Inflammatory macrophage treated with lipopolysaccharide for 1 hour (primary cell): ENCODE measurements around the gene WIZ.
"Not testable (repeated sequence)": the region's sequence is repeated elsewhere in the genome, so short reads cannot be mapped to it uniquely, and the experiment has no call there.

Source experiments
- DNase-seq, 2 donors: peaks; one replicate each; pipeline ENCODE4 v3.0.0-alpha.2; 2020 to 2022

The WIZ gene

DNA sequence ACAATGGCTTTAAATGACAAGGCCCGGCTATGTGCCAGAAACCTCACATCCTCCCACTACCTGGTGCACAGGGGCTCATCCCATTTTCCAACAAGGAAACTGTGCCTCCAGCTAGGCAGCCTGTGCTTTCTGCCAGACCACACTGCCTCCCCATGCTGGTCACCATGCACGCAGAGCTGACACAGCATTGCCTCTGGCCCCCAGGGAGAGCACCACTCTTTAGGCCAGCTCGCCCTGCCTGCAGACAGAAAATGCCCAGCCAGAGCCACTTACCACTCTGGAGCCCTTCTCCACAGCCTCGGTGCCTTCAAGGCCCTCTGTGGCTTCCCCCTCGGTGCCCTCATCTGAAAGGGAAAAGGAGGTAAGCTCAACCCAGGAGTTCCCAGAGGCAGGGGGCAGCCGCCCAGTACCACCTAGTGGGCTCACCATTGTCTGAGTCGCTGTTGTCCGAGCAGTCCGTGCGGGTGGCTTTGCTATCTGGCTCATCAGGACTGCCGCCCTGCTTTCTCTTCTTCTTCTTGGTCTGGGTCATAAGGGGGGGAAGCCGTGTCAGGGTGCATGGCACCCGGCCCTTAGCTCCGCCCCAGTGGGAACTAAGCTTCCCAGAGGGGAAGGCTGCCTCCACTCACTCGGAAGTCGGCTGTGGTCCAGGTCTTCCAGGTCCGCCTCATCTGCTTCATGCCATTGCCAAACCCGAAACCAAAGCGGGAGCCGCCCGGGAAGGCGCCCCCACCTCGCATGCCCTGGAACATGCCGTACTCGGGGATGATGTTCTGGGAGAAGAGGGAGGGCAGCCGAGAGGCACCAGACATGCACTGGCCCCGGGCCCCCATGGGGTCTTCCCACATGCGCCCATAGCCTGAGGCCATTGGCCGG, 49.0 kb downstream of the WIZ start:
- no peak for DNase-seq

DNA sequence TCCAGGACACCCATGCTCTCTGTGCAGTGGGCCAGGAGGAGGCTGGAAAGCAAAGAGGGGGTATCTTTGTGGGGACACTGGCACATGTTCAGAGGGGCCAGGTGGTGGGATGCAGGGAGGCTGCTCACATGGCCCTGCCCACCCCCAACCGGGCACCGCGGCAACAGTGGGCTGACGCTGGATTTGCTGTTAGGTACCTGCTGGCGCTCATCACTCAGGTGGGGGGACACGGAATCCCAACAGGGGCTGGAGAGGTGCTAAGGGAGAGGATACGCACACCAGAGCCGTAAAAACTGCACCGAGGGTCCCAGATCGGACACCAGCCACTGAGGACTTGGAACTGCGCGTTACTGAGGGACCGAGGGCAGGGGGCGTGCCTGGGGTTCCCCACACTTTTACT, 50.1 kb downstream of the WIZ start:
- DNase-seq, result no peak

DNA sequence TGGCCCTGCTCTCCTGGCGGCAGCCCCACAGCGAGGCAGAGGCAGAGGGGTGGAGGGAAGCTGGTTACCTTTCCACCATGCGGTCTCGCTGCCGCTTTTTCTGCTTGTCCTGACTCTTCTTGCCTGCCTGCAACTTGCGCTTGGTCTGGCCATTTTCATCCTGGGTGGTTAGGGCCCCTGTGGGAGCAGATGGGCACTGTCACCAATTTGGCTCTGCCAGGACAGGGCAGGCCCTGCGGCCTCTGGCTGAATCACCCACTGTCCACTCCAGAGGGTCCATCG, 50.6 kb downstream of the WIZ start:
- DNase-seq, result no peak

DNA sequence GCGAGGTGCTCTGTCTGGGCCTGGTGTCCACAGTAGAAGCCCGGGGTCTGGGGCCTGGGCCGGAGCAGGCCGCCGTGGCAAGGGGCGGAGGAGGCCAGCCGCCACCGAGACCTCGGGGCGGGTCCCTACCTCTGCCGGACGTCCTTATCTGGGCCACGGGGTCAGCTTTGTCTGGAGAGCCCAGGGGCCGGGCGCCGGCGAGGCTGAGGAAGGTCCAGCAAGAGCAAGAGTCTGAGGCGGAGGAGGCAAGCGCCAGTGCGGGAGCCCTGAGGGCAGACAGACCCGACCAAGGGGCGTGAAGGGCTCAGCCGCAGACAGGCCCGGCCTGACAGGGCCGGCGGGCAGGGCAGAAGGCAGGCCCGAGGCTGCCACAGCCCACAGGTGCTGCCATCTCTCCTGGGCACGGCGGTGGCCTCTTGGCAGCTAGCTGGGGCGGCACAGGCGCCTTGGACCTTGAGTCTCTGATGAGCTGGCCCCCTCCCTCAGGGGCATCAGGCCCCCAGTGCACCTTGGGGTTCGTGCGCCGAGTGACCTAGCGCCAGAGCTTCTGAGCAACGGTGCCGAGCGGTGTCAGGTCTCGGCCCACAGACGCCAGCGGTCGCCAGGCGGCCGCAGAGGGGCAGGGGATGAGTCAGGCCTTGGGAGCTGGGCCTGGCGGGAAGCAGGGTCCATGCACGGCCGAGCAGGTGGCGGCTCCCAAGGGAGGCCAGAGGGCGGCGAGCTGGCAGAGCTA, 51.1 kb downstream of the WIZ start:
- DNase-seq, result no peak

DNA sequence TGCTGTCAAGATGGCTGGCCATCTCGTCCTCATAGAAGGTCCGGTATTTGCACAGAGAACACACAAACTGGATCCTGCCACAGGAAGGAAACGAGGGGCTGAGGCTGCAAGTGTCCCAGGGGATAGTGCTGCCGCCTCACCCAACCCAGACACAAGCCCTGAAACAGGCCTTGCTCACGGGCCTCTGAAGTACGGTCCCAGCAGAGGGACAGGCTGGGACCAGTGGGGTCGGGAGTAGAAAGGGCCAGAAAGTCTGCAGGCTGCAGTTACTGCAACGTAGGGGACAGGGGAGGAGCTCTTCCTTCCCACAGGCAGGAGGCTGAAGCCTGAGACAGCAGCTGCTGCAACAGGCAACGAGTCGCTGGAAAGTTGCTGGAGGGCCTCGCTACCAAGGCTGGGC, 52.0 kb downstream of the WIZ start:
- no peak for DNase-seq

DNA sequence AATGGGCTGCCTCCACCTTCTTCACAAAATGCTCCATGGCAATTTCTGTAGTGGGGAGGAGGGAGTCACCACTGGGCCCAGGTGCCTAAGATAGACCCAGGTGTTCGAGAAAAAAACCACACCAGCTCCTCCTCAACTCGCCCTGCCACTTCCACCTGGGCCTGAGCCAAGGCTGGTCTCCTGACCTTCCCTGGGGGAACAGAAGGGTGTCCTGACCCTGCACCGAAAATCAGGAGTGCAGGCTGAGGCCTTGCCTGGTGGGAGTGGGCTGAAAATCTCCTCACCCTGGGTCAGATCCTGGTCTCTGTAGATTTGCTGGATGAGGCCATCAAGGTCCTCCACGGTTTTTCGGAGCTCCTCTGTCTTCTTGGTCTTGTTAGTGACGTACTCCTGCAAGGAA, 52.5 kb downstream of the WIZ start:
- DNase-seq, result no peak

DNA sequence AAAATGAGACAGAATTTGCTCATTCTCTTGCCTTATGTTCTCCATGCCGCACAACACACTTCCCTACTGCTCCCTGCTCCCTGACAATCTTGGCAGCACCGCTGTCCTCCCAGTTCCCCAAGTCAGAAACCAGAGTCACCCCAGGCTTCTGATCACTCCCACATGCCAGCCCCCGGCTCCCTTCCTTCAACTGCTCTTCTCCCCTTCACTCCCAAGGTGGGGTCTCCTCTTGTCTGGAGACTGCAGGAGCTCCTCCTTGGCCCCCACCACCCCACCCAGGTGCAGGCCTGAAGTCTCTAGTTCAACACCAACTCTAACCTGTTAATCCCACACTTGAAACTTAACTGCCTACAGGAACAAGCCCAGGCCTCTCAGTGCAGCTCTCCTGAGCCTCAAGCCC, 53.3 kb downstream of the WIZ start:
- no peak for DNase-seq

DNA sequence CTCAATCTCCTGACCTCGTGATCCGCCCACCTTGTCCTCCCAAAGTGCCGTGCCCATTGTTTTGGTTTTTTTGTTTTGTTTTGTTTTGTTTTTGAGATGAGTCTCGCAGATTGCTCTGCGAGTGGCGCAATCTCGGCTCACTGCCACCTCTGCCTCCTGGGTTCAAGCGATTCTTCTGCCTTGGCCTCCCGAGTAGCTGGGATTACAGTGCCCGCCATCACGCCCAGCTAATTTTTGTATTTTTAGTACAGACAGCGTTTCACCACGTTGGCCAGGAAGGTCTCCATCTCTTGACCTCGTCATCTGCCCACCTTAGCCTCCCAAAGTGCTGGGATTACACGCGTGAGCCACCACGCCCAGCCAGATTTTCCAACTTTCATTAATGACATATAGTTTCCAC, 54.5 kb downstream of the WIZ start:
- not testable (repeated sequence) for DNase-seq

DNA sequence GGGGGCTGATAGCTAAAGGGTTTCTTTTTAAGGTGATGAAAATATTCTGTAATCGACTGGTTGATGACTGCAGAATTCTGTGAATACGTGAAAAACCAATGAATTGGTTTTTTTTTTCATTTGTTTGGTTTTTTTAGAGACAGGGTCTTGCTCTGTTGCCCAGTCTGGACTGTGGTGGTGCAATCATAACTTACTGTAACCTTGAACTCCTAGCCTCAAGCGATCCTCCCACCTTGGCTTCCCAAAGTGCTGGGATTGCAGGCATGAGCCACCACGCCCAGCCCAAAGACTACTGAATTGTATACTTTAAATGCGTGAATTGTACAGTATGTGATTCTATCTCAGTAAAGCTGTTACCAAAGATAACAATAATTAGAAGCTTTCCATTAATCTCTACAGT, 55.3 kb downstream of the WIZ start:
- no peak for DNase-seq

DNA sequence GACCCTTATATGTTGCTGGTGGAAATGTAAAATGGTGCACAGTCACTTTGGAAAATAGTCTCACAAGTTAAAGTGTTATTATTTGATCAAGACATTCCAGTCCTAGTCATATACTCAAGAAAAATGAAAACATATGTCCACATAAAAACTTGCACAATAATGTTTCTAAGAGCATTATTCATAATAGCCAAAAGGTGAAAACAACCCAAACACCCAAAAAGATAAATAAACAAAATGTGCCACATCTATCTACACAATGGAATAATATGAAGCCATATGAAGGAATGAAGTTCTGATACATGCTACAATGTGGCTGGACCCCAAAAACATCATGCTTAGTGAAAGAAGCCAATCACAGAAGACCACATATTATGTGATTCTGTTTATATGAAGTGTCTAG, 55.8 kb downstream of the WIZ start:
- no peak for DNase-seq

DNA sequence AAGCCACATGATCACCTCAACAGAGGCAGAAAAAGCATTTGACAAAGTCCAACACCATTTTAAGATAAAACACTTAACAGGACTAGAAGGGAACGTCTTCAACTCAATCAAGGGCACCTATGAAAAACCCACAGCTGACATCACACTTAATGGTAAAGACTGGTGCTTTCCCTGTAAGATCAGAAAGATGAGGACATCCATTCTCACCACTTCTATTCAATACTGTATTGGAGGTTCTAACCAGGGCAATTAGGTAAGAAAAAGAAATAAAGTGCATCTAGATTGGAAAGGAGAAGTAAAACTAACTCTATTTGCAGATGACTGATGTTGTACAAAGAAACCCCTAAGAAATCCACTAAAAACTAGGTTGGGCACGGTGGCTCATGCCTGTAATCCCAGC, 58.9 kb downstream of the WIZ start:
- DNase-seq, result no peak

DNA sequence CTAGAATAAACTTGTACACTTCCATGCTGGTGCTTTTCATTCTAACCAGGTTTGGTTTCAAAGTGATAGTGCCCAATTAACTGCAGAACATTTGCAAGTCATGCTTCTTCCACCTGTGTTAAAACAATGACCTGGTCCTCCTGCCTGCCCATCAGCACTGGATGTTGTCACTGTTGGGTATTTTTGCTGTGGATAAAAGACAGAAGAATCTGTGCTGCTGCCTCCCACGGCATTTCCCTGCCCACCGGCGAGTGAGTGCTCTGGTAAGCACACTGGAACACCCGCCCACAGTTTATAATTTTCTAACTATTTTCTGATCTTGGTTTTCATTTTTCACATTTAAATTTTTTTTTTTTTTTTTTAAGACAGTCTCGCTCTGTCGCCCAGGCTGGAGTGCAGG, 67.9 kb downstream of the WIZ start:
- no peak for DNase-seq

DNA sequence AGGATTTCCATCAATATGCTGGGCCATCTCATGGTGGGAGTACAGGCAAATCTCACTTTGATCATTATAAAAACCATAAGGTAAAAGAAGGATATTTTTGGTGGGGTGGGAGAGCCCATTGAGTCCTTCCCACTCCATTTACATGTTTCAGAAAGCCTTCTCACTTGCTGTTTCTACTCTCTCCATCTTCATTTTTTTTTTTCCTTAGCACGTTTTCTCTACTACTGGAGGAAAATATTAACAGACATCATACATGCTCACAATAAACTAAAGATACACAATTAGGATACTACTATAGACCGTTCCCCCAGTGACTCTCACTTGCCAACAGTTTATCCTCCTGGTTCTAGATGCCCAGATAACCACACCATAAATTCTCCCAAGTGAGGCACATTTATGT, 68.3 kb downstream of the WIZ start:
- DNase-seq, result no peak

DNA sequence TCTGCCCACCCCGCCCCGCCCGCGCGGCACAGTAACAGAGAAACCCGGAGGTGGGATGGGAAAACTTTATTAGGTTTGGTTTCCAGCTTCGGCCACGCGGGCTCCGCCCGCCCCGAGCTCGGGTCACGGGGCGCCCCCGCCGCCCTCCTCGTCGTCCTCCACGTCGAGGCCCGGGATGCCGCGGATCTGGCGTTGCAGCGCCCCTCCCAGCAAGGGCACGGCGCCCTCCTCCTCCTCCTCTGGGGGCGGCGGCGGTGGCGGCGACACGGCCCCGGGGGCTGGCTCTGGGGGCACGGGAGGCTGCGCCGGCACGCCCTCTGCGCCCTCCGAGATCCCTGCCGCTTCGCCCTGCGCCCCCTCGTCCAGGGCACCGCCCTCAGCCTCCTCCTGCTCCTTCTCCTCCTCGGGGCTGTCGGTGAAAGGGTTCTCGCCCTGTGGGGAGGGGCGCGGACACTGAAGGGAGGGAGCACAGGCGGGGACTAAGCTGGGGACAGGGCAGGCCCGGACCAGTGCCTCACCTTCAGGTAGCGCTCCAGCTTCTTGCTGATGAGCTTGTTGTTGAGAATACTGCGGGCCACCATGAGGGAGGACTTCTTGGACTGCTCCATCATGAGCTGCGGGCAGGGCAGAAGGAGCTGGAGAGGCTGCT, 69.6 kb downstream of the WIZ start:
- DNase-seq, result peak in 1 of 2 donors; percentile 12

DNA sequence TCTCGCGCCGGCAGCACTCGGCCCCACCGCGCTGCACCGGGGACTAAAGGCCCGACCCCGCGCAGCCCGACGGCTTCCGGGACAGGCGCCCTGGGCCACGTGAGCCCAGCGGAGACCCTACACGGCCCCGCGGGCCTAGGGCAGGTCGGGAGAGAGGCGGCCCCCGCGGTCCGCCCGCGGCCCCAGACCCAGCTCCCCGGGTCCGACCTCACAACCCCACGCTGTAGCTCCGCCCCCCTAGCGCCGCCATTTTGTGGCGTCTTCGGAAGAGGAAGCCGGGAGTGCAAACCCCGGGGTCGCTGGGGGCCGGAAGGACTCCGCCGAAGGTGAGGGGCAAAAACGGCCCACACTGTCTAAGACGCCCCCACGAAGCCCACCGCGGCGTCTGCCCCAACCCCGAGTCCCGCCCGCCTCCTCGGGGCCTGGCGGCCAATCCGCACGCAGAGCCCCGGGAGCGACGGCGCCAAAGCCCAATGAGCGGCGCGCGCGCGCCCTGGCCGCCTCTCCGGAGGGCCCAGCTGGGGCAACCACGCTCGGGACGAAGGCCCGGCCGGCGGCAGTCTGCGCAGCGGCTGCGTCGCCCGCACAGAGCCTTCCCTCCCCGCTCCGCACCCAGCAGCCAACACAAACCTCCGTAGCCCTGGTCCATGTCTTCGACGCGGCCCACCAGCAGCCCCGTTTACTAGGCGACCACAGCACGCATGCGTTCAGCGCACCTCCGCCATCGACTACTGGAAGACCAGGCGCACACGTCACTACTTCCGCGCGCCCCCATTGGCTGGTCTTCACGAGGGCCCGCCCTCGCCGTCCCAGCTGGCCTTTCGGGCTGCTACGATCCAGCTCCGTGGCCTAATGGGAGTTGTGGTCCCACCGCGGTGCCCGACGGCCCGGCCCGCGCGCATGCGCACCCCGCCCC, 70.4 kb downstream of the WIZ start, which contains the start of gene AKAP8:
TSS of gene AKAP8 (minus strand) at position 705 of the 916 bp plus-strand sequence. CDS start at position 649, 56 bp downstream.
- DNase-seq, result peak; percentile 98 to 99

DNA sequence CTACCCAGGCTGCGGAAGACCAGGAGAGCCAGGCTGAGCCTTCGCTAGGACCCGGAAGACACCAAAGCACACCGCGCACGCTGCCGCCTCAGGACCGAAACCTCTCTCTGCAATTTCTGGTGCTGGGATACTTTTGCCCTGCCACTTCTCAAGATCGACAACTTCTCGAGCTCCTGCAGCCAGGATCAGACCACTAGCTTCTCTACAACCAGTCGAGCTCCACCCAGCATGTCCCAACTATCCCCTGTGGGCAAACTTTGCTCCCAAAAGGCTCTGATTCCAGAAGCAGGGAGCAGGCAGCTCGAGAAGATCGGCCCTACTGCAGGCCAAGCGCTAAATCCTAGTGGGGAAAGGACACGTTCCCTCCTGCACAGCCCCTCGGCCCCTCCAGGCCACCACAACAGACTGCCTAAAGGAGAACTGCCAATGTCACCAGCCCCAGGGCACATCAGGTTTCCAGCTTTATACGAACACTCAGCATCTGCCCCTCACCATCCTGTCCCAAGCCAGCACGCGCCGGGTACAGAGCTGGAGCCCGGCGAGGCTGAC, 71.1 kb downstream of the WIZ start:
- peak in 1 of 2 donors; percentile 53 for DNase-seq

DNA sequence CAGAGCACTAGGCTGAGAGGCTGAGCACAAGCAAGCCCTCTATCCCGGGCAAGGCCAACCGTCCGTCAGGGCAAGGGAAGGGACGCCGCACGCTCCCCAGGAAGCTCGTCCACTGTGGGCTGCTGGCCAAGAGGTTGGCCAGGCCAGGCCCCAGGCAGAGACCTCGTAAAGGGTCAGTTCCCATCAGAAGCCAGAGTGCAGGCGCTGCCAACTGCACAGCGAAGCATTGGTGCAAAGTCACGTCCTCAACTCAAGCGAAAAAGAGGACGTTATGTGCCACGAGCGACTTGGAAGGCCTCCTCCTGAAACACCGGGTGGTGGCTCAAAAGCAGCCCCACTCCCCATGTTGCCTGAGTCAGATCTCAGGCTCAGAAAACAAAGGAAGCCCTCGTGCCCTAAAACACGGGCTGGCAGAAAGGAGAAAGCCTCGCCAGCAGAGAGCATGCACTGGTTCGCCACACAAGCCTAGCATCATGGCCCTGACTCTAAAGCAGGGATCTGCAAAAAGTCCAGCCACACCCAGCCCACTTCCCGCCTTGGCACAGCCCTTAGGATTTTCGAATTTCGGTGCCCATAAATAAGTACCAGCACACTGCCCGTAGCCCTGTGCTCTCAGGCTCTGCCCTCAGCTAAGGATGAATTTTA, 74.8 kb downstream of the WIZ start:
- DNase-seq, result no peak

DNA sequence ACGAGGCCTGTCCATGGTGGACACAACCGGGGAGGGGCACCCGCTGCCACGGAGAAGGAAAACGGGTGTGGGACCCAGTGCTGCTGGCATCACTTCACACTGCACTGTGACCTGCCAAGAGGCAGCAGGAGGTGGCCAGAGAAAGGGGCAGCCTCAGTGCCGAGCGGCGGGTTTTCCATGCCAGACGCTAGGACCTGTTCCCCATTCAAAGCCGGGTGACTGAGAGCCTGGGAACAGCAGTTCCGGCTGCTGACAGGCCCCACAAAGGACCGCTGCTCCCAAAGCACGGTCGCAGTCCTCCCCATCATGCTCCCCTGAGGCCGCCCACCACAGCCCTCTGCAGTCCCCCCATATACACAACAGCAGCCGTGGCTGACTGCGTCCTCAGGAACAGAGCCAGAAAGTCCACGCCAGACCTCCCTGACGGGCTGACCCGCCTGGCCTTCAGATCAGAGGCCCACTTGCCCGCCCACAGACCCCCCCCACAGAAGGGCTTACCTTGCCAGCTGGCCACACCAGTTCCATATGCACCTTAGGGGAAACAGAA, 75.6 kb downstream of the WIZ start:
- DNase-seq, result no peak

DNA sequence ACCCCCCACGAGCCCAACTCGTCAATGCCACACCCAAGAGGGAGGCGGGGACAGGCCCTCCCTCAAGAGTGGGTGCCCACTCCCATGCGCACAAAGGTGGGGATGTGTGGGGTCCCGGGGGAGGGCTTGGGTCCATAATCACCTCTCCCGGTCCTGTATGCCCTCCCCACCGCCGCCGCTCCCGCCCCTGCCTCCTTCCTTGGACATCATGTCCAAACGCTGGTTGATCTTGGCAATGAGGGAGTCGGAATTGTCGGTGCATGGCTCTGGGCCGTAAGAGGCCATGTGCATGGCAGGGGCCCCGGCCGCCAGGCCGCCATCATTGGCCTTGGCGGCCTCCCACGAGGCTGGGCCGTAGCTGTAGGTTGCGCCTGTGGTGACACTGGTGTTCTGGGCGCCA, 76.1 kb downstream of the WIZ start:
- DNase-seq, result no peak

DNA sequence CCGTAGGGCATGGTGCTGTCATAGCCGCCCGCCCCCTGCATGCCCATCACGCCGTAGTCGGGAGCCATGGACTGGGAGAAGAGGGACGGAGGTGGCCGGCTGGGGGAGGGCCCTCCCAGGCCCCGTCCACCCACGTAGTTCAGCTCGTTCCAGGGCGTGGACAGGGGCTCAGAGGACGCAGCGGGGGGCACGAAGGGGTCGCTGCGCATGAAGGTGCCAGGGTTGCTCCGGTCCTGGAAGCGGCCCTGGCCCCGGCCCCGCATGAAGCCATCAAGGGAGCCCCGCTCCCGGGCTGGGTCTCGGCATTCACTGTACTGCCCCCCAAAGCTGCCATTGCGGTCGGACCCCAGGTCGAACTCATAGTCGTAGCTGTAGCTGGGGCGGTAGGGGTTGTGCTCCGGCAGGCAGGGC, 76.9 kb downstream of the WIZ start:
- no peak for DNase-seq

DNA sequence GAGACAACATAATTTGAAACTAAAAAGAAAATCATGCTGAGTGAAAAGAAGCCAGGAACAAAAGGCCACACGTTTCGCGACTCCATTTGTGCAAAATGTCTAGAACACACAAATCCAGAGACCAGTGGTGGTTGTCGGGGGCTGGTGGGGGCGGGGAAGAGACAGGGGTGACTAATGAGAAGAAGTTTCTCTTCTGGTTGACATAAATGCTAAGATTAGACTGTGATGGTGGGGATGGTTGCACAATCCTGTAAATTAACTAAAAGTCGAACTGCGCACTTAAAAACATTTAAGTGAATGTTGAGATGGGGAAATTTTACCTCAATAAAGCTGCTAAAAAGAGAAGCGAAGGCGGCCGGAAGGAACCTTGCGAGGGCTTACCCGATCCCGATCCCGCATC, 77.3 kb downstream of the WIZ start:
- peak in 1 of 2 donors; percentile 12 for DNase-seq
